Stimulated activated memory B cell treated with anti-CD40 and anti-IgM and Interleukin-4, amounts not matched to agents 10 μg/mL and 1 μg/mL and 100 μg/mL, for 72 hours (primary cell): ENCODE results near the gene ASB9.
"Not testable (repeated sequence)": the region's sequence is repeated elsewhere in the genome, so short reads cannot be mapped to it uniquely, and the experiment has no call there.

Source experiments
- ATAC-seq: fragments of 150-1000 bp; cut with Tn5 transposase; 2 replicates; pipeline ENCODE4 v1.10.0; 2021
- H3K27ac Mint-ChIP-seq: one replicate; pipeline ENCODE4 v1.8.0; 2022; ENCODE audit warnings: mild to moderate bottlenecking, mixed read lengths
- H3K27me3 Mint-ChIP-seq: one replicate; pipeline ENCODE4 v1.8.0; 2022; ENCODE audit warnings: mixed read lengths
- H3K36me3 Mint-ChIP-seq: one replicate; pipeline ENCODE4 v1.8.0; 2022; ENCODE audit warnings: mixed read lengths
- H3K4me1 Mint-ChIP-seq: one replicate; pipeline ENCODE4 v1.8.0; 2022; ENCODE audit warnings: mixed read lengths
- H3K4me3 Mint-ChIP-seq: one replicate; pipeline ENCODE4 v1.8.0; 2022; ENCODE audit warnings: mild to moderate bottlenecking, moderate library complexity, mixed read lengths
- H3K9me3 Mint-ChIP-seq: one replicate; pipeline ENCODE4 v1.8.0; 2022; ENCODE audit warnings: mixed read lengths

ASB9 gene

DNA sequence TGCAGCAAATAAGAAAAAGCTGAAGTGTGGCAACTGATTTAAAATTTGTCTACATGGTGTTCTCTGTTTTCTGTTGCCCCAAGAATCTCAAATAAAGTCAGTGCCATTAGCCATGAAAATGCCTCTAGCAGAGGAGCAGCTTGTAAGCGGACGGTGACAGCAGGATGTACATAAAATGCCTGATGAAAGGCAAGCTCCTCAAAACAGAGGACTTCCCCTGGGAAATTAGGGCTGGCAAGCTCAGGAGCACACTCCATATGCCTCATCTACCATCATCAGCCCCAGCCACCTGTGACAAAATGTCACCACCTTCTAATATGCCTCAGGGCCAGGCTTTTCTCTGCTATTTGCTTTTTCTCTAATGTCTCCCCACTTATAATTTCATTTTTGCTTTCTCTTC lies 54.5 kb downstream of the ASB9 start:
- ATAC-seq: no peak
- Mint-ChIP-seq H3K27me3 (no peaks in the 10 kb centered on the region), H3K36me3 (no peaks in the 10 kb centered on the region), H3K4me1 (no peaks in the 10 kb centered on the region), H3K4me3 (no peak overlapping the region), H3K9me3 (no peaks in the 10 kb centered on the region), H3K27ac (no peak overlapping the region)

DNA sequence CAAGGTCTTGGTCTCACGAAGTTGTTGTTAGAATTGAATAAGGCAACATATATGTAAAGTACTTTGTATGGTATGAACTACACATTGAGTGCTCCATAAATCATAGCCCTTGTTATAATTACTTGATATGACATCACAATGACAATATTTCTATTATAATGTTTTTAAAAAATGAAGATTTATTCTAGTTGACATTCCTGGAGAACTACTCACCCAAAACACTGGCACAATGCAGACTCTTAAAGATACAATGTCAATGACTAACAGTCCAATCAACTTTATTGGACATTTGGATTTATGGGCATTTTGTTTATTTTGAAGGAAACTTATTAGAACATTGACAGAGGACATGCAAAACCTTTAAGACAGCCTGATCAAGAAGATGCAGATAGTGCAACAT lies 55.3 kb downstream of the ASB9 start:
- no peaks in the 10 kb centered on the region for H3K36me3 Mint-ChIP-seq
- no peak overlapping the region for H3K27ac Mint-ChIP-seq
- H3K9me3 Mint-ChIP-seq: no peaks in the 10 kb centered on the region
- H3K4me1 Mint-ChIP-seq: no peaks in the 10 kb centered on the region
- H3K4me3 Mint-ChIP-seq: no peak overlapping the region
- H3K27me3 Mint-ChIP-seq: no peaks in the 10 kb centered on the region
- no peak for ATAC-seq

DNA sequence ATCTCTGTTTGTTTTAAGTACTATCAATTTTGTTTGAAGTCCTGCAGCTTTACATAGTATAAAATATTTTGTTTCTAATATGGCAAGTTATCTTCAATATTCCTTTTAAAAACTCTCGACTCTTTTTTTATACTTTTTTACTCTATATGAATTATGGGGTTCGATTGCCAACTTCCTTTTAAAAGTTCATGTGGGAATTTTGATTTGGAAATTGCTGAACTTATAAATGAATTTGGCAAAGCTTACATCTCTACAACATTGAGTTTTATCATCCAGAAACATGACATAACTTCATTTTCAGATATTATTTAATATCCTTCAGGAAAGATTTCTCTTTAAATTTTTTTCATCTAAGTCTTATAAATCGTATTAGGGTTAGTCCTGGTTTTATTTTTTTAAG lies 60.8 kb downstream of the ASB9 start:
- no peaks in the 10 kb centered on the region for H3K27me3 Mint-ChIP-seq
- H3K4me1 Mint-ChIP-seq: peaks cover 8% of the 10 kb centered on the region
- peaks cover 3% of the 10 kb centered on the region for H3K9me3 Mint-ChIP-seq
- H3K27ac Mint-ChIP-seq: no peak overlapping the region
- no peak for ATAC-seq
- no peak overlapping the region for H3K4me3 Mint-ChIP-seq
- H3K36me3 Mint-ChIP-seq: no peaks in the 10 kb centered on the region

DNA sequence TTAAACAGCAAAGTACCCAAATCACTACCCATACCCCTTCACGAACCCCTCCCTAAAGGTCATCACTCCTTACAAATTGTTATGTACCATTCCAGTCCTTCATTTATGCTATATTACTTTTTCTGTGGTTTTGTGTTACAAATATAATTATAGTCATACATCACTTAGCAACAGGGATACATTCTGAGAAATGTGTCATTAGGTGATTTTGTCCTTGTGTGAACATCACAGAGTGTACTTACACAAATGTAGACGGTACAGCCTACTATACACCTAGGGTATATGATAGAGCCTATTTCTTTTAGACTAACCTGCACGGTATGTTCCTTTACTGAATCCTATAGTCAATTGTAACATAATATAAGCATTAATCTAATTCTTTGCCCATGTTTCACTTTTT lies 61.9 kb downstream of the ASB9 start:
- Mint-ChIP-seq H3K4me1 (peaks cover 8% of the 10 kb centered on the region), H3K27ac (no peak overlapping the region), H3K4me3 (no peak overlapping the region)

DNA sequence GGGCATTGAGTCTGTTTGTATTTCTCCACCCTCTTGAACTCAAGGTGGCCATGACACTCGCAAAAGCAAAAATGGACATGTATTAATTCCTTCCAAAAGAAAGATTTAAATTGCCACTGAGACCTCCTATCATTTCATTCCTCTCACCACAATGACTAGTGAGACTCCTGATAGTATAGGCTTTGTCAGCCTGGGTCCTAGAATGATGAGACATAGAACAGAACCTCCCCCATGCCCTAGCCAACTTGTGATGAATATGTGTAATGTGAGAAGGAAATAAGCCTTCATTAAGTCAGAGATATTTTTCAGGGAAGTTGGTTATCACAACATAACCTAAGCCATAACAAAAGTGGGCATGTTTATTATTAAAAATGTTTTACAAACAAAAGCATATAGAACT lies 62.5 kb downstream of the ASB9 start:
- peaks cover 3% of the 10 kb centered on the region for H3K9me3 Mint-ChIP-seq
- no peaks in the 10 kb centered on the region for H3K27me3 Mint-ChIP-seq
- H3K27ac Mint-ChIP-seq: no peak overlapping the region
- ATAC-seq: no peak
- H3K36me3 Mint-ChIP-seq: no peaks in the 10 kb centered on the region
- peaks cover 8% of the 10 kb centered on the region for H3K4me1 Mint-ChIP-seq
- H3K4me3 Mint-ChIP-seq: no peak overlapping the region

More for the DNA sequence above, 61.9 kb downstream of the ASB9 start:
- Mint-ChIP-seq H3K9me3 (peaks cover 3% of the 10 kb centered on the region), H3K27me3 (no peaks in the 10 kb centered on the region), H3K36me3 (no peaks in the 10 kb centered on the region)
- no peak for ATAC-seq

DNA sequence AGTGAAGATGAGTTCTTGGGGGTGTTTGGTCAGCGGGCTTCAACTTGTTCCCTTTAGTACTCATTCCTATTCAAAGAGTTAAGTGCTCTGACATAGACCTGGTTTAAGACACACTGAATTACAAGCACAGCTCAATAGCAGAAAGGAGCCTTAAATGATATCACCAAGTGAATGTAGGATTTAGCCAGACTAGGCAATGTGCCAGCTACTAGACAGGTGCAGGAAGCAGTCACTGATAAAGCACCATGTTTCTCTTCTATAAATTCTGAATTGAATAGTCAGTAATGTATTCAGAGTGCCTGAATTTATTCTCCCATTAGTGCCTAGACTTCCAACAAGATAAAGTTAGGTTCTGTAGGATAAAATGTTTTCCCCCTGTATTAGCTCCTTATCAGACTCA lies 63.6 kb downstream of the ASB9 start:
- ATAC-seq: no peak
- no peaks in the 10 kb centered on the region for H3K27me3 Mint-ChIP-seq
- H3K4me3 Mint-ChIP-seq: no peak overlapping the region
- H3K27ac Mint-ChIP-seq: no peak overlapping the region
- H3K9me3 Mint-ChIP-seq: peaks cover 3% of the 10 kb centered on the region
- no peaks in the 10 kb centered on the region for H3K36me3 Mint-ChIP-seq
- peaks cover 8% of the 10 kb centered on the region for H3K4me1 Mint-ChIP-seq

DNA sequence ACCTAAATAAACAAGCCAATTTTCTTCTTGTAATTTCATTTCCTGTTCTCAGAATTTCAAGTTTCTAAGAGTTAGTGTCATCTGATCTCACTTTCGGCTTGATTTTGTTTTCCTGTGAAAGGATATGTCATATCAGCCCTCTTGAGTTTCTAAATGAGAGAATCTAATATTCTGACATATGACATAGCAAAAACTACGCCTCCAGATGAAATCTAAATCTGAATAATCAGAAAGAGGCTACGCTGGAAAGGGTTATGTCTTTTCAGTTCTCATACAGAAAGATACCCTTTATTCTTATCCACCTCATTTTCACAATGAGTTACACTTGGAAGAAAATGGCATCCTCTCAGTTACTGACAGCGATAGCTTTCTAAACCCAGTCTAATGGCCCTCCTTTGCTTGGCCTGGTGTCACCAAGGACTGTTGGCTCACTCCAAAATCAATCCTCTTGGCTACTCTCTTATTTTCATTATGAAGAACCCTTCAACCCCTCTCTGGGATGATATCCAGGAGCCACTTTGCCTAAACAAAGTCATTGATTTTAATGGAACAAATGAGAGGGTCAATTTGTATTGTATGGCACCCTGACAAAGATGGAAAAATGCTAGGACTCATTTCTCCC lies 65.6 kb downstream of the ASB9 start:
- Mint-ChIP-seq H3K27ac (peak overlapping the region; percentile 4), H3K36me3 (no peaks in the 10 kb centered on the region), H3K27me3 (no peaks in the 10 kb centered on the region), H3K4me1 (peaks cover 8% of the 10 kb centered on the region), H3K4me3 (no peak overlapping the region), H3K9me3 (peaks cover 3% of the 10 kb centered on the region)
- ATAC-seq: peak; percentile 51

DNA sequence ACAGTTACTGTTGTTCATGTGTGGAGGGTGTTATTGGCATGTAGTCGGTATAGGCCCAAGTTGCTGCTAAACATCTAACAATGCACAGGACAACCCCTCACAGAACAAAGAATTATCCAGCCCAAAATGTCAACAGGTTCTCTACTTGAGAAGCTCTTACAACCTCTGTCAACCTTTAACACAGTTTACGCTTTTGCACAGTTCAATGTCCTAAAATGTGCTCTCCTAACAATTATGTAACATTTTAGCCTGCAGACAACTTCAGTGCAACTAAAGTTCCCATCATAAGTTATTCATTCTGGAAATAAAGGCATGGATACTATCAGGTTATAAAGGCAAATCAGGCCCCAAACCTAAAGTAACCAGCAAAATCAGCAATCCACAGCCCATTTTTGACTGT lies 66.2 kb downstream of the ASB9 start:
- peaks cover 3% of the 10 kb centered on the region for H3K9me3 Mint-ChIP-seq
- no peak for ATAC-seq
- H3K27me3 Mint-ChIP-seq: no peaks in the 10 kb centered on the region
- H3K4me3 Mint-ChIP-seq: no peak overlapping the region
- peaks cover 8% of the 10 kb centered on the region for H3K4me1 Mint-ChIP-seq
- no peak overlapping the region for H3K27ac Mint-ChIP-seq
- H3K36me3 Mint-ChIP-seq: no peaks in the 10 kb centered on the region

DNA sequence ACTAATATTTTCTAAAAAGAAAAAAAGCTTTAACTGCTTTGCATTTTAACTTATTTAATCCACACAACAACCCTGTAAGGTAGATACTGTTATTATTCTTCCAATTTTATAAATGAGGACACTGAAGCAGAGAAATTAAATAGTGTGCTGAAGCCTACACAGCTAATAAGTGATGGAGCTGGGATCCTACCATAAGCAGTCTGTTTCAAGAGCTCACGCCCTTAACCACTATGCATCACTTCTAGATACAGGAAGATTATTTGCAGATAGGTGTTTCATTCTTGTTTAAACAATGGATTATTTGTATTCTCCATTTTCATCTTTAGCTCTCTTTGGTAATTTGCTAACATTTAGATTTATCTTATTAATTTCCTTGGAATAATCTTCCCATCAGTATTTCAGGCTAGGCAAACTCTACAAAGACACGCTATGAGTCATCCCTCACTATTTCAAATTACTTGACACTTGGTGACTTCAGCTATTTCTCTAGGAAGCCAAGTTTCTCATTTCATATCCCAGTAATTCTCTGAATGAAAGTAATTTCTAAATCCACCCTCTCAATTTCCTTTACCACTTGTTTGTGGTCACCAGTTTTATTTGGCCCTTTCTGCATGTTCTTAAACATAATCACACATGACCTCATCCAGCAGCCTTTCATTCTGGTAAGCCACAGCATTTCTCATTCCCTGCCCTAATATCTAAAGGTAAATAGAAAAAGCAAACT lies 67.3 kb downstream of the ASB9 start:
- Mint-ChIP-seq H3K4me3 (no peak overlapping the region), H3K4me1 (peaks cover 8% of the 10 kb centered on the region), H3K9me3 (peaks cover 3% of the 10 kb centered on the region), H3K27ac (no peak overlapping the region), H3K36me3 (no peaks in the 10 kb centered on the region), H3K27me3 (no peaks in the 10 kb centered on the region)
- no peak for ATAC-seq

DNA sequence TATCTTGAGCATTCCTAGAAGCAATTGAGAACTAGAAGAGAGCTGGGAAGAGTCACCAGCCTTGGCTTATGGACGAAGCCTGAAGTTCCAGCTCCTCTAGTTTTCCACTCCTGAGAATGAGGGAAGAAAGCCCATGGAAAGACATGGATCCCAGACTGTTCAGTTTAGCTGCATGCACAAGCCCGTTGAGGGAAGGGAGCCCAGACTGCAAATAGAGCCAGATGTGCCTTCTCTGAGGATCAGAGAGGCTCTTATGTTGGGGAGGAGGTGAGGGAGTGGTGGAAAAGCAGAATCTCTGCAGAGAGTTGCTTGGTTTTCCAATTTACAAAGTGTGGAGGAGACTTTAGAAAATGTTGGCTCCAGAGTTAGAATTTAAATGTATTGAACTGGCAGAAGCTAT lies 69.0 kb downstream of the ASB9 start:
- peaks cover 8% of the 10 kb centered on the region for H3K4me1 Mint-ChIP-seq
- peaks cover 3% of the 10 kb centered on the region for H3K9me3 Mint-ChIP-seq
- H3K27ac Mint-ChIP-seq: no peak overlapping the region
- H3K36me3 Mint-ChIP-seq: no peaks in the 10 kb centered on the region
- H3K27me3 Mint-ChIP-seq: no peaks in the 10 kb centered on the region
- no peak for ATAC-seq
- H3K4me3 Mint-ChIP-seq: no peak overlapping the region

DNA sequence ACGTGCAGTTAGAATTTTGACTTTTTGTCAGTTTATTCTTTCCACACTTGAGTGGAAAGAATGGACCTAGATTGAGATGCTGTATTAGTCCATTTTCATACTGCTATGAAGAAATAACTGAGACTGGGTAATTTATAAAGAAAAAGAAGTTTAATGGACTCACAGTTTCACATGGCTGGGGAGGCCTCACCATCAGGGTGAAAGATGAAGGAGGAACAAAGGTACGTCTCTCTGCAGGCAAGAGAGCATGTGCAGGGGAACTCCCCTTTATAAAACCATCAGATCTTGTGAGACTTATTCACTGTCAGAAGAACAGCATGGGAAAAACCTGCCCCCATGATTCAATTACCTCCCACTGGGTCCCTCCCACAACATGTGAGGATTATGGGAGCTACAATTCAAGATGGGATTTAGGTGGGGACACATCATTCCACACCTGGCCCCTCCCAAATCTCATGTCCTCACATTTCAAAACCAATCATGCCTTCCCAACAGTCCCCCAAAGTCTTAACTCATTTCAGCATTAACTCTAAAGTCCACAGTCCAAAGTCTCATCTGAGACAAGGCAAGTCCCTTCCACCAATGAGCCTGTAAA lies 71.2 kb downstream of the ASB9 start:
- not testable (repeated sequence) for H3K4me3 Mint-ChIP-seq, H3K27ac Mint-ChIP-seq, H3K36me3 Mint-ChIP-seq, H3K4me1 Mint-ChIP-seq, ATAC-seq, H3K27me3 Mint-ChIP-seq, H3K9me3 Mint-ChIP-seq

DNA sequence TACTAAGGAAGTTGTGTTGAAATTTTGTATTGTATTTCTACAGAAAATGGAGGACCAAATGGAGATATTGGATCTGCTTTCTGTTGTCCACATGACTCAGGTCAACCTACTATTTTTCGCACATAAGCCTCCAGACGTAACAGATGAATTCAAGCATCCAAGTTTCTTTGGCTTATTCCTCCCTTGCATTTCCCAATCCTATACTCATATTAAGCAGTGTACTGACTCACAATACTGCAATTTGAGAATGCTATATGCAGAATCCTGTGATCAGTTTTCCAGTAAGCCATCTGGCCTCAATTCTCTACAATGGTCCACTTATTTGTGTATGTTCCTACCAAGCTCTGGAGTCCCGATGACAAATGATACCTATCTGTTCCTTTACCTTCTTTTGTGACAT lies 75.7 kb downstream of the ASB9 start:
- Mint-ChIP-seq H3K36me3 (no peaks in the 10 kb centered on the region), H3K4me1 (no peaks in the 10 kb centered on the region), H3K9me3 (no peaks in the 10 kb centered on the region), H3K27me3 (no peaks in the 10 kb centered on the region), H3K27ac (no peak overlapping the region), H3K4me3 (no peak overlapping the region)
- ATAC-seq: no peak
